GM18508 (cell line): ENCODE measurements around the gene ARRB1.
"Not testable (repeated sequence)": the region's sequence is repeated elsewhere in the genome, so short reads cannot be mapped to it uniquely, and the experiment has no call there.

Experiments
- ATAC-seq: cut with Tn5 transposase; IDR thresholded peaks from one replicate; pipeline ENCODE4 v1.9.1; 2021; ENCODE audit warnings: moderate number of reproducible peaks; ENCODE audit not compliant: insufficient read depth, unreplicated experiment

ARRB1 gene

GRCh38 chr11:75371949-75372876 is 20.8 kb upstream of the ARRB1 start:
- ATAC-seq, result no peak

- no peak for ATAC-seq
These were observed 18.2 kb upstream of the ARRB1 start for GRCh38 chr11:75369560-75370255.

GRCh38 chr11:75366826-75367225 is 15.4 kb upstream of the ARRB1 start:
- not testable (repeated sequence) for ATAC-seq

- no peak for ATAC-seq
These were observed 14.3 kb upstream of the ARRB1 start for GRCh38 chr11:75365711-75366181.

- not testable (repeated sequence) for ATAC-seq
These were observed 10.8 kb upstream of the ARRB1 start for GRCh38 chr11:75362285-75362684.

GRCh38 chr11:75356613-75357012 is 5.2 kb upstream of the ARRB1 start:
- ATAC-seq, result no peak

- no peak for ATAC-seq
These were observed 3.6 kb upstream of the ARRB1 start for GRCh38 chr11:75355051-75355450.

GRCh38 chr11:75352588-75353206 is 1.2 kb upstream of the ARRB1 start:
- ATAC-seq, result no peak

- no peak for ATAC-seq
These were observed 528 bp upstream of the ARRB1 start for GRCh38 chr11:75351791-75352587.

- ATAC-seq, result no peak
These were observed 519 bp downstream of the ARRB1 start for GRCh38 chr11:75350743-75351540.

- no peak for ATAC-seq
These were observed 1.2 kb downstream of the ARRB1 start for GRCh38 chr11:75350122-75350742.

- no peak for ATAC-seq
These were observed 1.8 kb downstream of the ARRB1 start for GRCh38 chr11:75349521-75350116.

GRCh38 chr11:75347781-75348566 is 3.5 kb downstream of the ARRB1 start:
- no peak for ATAC-seq

GRCh38 chr11:75346912-75347647 is 4.4 kb downstream of the ARRB1 start:
- no peak for ATAC-seq

GRCh38 chr11:75346296-75346695 is 5.2 kb downstream of the ARRB1 start:
- ATAC-seq, result no peak

- no peak for ATAC-seq
These were observed 5.9 kb downstream of the ARRB1 start for GRCh38 chr11:75345455-75346160.
